Keratinocyte (primary cell): ENCODE data around the gene NFATC2. TPM values are rescaled to one million over a fixed set of nuclear protein-coding genes. Genes with fewer than 3 reads are reported as not detected.
A peak's percentile ranks its signal among the peaks of the same experiment; 100 is the strongest.

Experiments used
- DNase-seq: peaks from one replicate; pipeline ENCODE4 v3.0.0-alpha.2; 2011; ENCODE audit warnings: low read depth, missing footprints, low spot score
- FAIRE-seq: peaks from 2 replicates; lab custom pipeline; 2011; peaks lifted over from hg19 to GRCh38; lab: Jason Lieb, UNC
- H2AFZ ChIP-seq: 2 replicates; pipeline ENCODE4 v1.6.0; 2012; ENCODE audit warnings: low read length, control low read depth, inconsistent platforms; ENCODE audit not compliant: control insufficient read depth
- H3K27ac ChIP-seq: 2 replicates; pipeline ENCODE4 v1.5.1; 2011; ENCODE audit warnings: low read length; ENCODE audit not compliant: control insufficient read depth, insufficient read depth
- H3K27me3 ChIP-seq: 3 replicates; pipeline ENCODE4 v1.6.0; 2011; ENCODE audit warnings: low read length; ENCODE audit not compliant: control insufficient read depth, insufficient read depth; ENCODE audit errors: extremely low read depth
- H3K36me3 ChIP-seq, 2 experiments: 2 replicates in 1 of 2; 3 replicates in 1 of 2; pipeline ENCODE4 v1.5.1; 2011; ENCODE audit warnings: low read length in 2 of 2, mild to moderate bottlenecking in 1 of 2; ENCODE audit not compliant: control insufficient read depth in 2 of 2, insufficient read depth in 2 of 2; ENCODE audit errors: extremely low read depth in 1 of 2
- H3K4me1 ChIP-seq: 3 replicates; pipeline ENCODE4 v1.5.1; 2011; ENCODE audit warnings: low read length; ENCODE audit not compliant: control insufficient read depth, insufficient read depth; ENCODE audit errors: extremely low read depth
- H3K4me2 ChIP-seq: 3 replicates; pipeline ENCODE4 v1.6.0; 2011; ENCODE audit warnings: low read depth, low read length; ENCODE audit not compliant: control insufficient read depth, insufficient read depth; ENCODE audit errors: extremely low read depth
- H3K4me3 ChIP-seq, 3 experiments: fragments of 200-600 bp in 1 of 3; sonication (generic) in 1 of 3; 2 replicates in 2 of 3; 3 replicates in 1 of 3; pipeline ENCODE4 v1.5.1; 2011 to 2016; ENCODE audit warnings: low read length in 3 of 3, mild to moderate bottlenecking in 3 of 3, control low read depth in 2 of 3, inconsistent platforms in 1 of 3, low read depth in 1 of 3, mixed read lengths in 1 of 3, mixed run types in 1 of 3, moderate library complexity in 1 of 3; ENCODE audit not compliant: control insufficient read depth in 2 of 3, insufficient read depth in 2 of 3; ENCODE audit errors: extremely low read depth in 1 of 3
- H3K79me2 ChIP-seq: 2 replicates; pipeline ENCODE4 v1.6.0; 2012; ENCODE audit warnings: low read length; ENCODE audit not compliant: control insufficient read depth, insufficient read depth
- H3K9ac ChIP-seq: 3 replicates; pipeline ENCODE4 v1.6.0; 2011; ENCODE audit warnings: low read length; ENCODE audit not compliant: control insufficient read depth, insufficient read depth; ENCODE audit errors: extremely low read depth
- H3K9me1 ChIP-seq: 3 replicates; pipeline ENCODE4 v1.6.0; 2011; ENCODE audit warnings: low read length; ENCODE audit not compliant: control insufficient read depth, insufficient read depth; ENCODE audit errors: extremely low read depth
- H3K9me3 ChIP-seq: 2 replicates; pipeline ENCODE4 v1.5.1; 2012; ENCODE audit warnings: low read depth, low read length; ENCODE audit not compliant: control insufficient read depth
- H4K20me1 ChIP-seq: 3 replicates; pipeline ENCODE4 v1.6.0; 2011; ENCODE audit warnings: low read length; ENCODE audit not compliant: control insufficient read depth, insufficient read depth; ENCODE audit errors: extremely low read depth
- CTCF ChIP-seq, 3 experiments: IDR thresholded peaks in 1 of 3; conservative IDR thresholded peaks in 1 of 3; optimal IDR thresholded peaks in 1 of 3; 2 replicates in 2 of 3; 3 replicates in 1 of 3; pipeline versions ENCODE3 to v1.5.1; 2011; ENCODE audit warnings: low read length in 3 of 3, mild to moderate bottlenecking in 3 of 3, moderate library complexity in 2 of 3, control low read depth in 1 of 3, inconsistent platforms in 1 of 3; ENCODE audit not compliant: insufficient read depth in 2 of 3; ENCODE audit errors: extremely low read depth in 1 of 3
- EZH2 ChIP-seq: IDR thresholded peaks from one replicate; pipeline ENCODE4 v1.6.1; 2012; ENCODE audit warnings: inconsistent platforms, mild to moderate bottlenecking, low read length, moderate library complexity
- dilution Hi-C: fragments of 300-500 bp; cut with MboI; formaldehyde crosslinking; loops from one replicate; pipeline ENCODE4 v1.7.0; 2020; ENCODE audit warnings: low sequenced_read_pairs; ENCODE audit not compliant: extremely low pct_ligation_motif_present
- polyA minus RNA-seq, 3 experiments: library from RNA; depleted of rRNA, polyadenylated mRNA; stranded (reverse); fragments of >200 nt; gene quantifications; 1 replicate in 1 of 3; 2 replicates in 1 of 3; 3 replicates in 1 of 3; pipeline ENCODE4 v1.2.3, GENCODE V29; 2011
- polyA plus RNA-seq, 5 experiments: library from polyadenylated mRNA; depleted of rRNA in 3 of 5; stranded (reverse) in 3 of 5; stranded (forward) in 1 of 5; unstranded in 1 of 5; fragments of >200 nt; gene quantifications; 1 replicate in 1 of 5; 2 replicates in 3 of 5; 3 replicates in 1 of 5; pipeline versions ENCODE4 v1.2.1 to v1.2.3, GENCODE V29; 2011 to 2012; ENCODE audit warnings: missing spikeins in 2 of 5, low read depth in 1 of 5, low replicate concordance in 1 of 5

NFATC2 gene
- polyA plus RNA-seq (0.05 to 0.06 TPM (median 0.05 TPM) in 3 replicates), polyA minus RNA-seq (0.06 to 0.39 TPM (median 0.23 TPM) in 3 replicates)
- 0.84 TPM for polyA plus RNA-seq (2011; ENCODE audit: low read depth)
- 0.04 and 0.11 TPM in 2 replicates for polyA plus RNA-seq (2011; cell fraction: cytosol; rRNA removed)
- polyA plus RNA-seq (2011; cell fraction: nucleus; rRNA removed) = 0.23 and 0.25 TPM in 2 replicates
- 0.05 and 1.6 TPM in 2 replicates for polyA plus RNA-seq (2012; ENCODE audit: low replicate concordance)
- 0.38 TPM for polyA minus RNA-seq (2011; cell fraction: cytosol; rRNA and poly(A)+ RNA removed)
- polyA minus RNA-seq (2011; cell fraction: nucleus; rRNA and poly(A)+ RNA removed) = 0.32 and 0.39 TPM in 2 replicates

DNA sequence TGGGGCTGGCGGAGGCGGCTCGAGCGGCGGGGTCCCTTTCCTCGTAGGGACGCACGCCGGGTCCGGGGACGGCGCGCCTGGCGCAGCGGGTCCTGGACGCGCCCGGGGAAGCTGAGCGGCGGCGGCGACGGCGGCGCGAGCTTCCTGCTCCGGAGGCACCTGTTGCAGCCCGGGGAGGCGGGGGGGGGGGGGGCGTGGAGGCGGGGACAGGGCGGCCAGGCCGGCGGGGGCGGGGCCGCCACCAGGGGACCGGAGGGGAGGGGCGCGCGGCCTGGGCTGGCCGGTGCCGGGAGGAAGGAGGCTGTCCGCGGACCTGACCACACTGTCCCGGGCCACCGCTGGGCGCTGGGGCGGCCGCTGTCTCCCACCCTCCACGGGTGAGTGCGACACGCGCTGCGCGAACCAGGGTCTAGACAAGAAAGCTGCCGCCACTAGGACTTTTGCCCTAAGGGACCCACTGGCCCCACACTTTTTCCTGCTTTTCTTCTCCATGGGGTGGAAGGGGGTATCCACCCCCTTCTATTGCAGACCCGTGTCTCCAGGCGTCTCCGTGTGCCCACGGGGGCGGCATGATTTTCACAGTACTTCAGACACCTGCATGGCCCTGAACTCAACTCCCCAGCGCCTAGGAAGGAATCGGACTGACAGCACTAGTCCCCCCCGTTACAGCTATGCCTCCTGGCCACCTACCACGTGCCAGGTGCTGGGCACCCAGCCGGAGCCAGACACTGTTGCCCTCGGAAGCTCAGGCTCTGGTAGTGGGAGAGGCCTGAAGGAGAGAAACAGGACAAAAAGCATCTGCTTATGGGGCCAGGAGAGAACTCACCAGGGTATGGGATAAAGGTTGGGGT lies at the start of gene NFATC2:
Gene NFATC2 (minus strand): TSS at position 149 of the 851 bp plus-strand sequence. CDS start 220 bp downstream, outside the sequence.
- no peaks in the 10 kb centered on the region for H4K20me1 ChIP-seq
- no peak within 1 kb of the TSS for H2AFZ ChIP-seq
- H3K4me2 ChIP-seq = no peak within 1 kb of the TSS
- no peaks in the 10 kb centered on the region for H3K79me2 ChIP-seq
- FAIRE-seq = no peak
- H3K9me3 ChIP-seq = no peaks in the 10 kb centered on the region
- dilution Hi-C loops = no loop called here
- H3K9me1 ChIP-seq = no peaks in the 10 kb centered on the region
- no peak within 1 kb of the TSS for H3K9ac ChIP-seq
- H3K27me3 ChIP-seq = peaks cover 60% of the 10 kb centered on the region
- no peak for DNase-seq
- H3K27ac ChIP-seq = no peak within 1 kb of the TSS
- no peaks in the 10 kb centered on the region for H3K36me3 ChIP-seq
- TF ChIP-seq CTCF (optimal IDR thresholded peaks at IDR 0.05 in 1 of 3, IDR thresholded peaks at IDR 0.05 in 1 of 3, conservative IDR thresholded peaks at IDR 0.05 in 1 of 3; ENCODE audit: extremely low read depth in 1 of 3, insufficient read depth in 2 of 3, low read length in 3 of 3) = no peak
- TF ChIP-seq EZH2 = peak; percentile 82
- no peak within 1 kb of the TSS for H3K4me3 ChIP-seq
- H3K4me1 ChIP-seq = peaks cover 8% of the 10 kb centered on the region

DNA sequence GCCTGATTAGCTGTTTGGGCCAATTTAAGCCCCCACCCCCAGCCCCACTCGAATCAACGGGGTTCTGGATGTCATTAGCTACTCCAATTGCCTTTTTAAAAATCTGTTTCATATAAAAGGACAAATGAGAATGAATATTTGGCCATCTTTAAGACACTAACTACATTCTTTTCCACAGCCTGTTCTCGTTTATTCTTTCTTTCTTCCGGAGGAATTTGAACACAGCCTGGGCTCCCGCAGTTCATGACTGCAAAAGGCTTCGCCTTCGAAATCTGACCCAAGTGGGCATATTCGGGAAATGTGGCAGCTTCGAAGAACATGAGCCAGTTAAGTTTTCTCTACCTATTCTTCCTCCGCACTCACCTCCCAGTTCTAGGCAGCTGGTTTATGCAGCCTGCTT lies 49.4 kb upstream of the NFATC2 start:
- dilution Hi-C loops = no loop called here
- no peak for FAIRE-seq

More for the DNA sequence above, 49.4 kb upstream of the NFATC2 start:
- Histone ChIP-seq H3K4me1 (no peaks in the 10 kb centered on the region), H3K36me3 (no peaks in the 10 kb centered on the region), H2AFZ (no peak overlapping the region), H3K9me3 (no peaks in the 10 kb centered on the region), H3K27ac (no peak overlapping the region), H3K79me2 (no peaks in the 10 kb centered on the region), H3K4me2 (no peak overlapping the region), H4K20me1 (no peaks in the 10 kb centered on the region), H3K9me1 (no peaks in the 10 kb centered on the region), H3K9ac (no peak overlapping the region), H3K4me3 (no peak overlapping the region), H3K27me3 (peaks cover under 1% of the 10 kb centered on the region)
- TF ChIP-seq EZH2 (no peak), CTCF (optimal IDR thresholded peaks at IDR 0.05 in 1 of 3, IDR thresholded peaks at IDR 0.05 in 1 of 3, conservative IDR thresholded peaks at IDR 0.05 in 1 of 3; ENCODE audit: extremely low read depth in 1 of 3, insufficient read depth in 2 of 3, low read length in 3 of 3) (no peak)
- no peak for DNase-seq
